Activated CD8-positive, alpha-beta T cell treated with anti-CD3 and anti-CD28 coated beads for 36 hours (primary cell): ENCODE results near the gene REPS1. TPM values are rescaled to one million over a fixed set of nuclear protein-coding genes. Genes with fewer than 3 reads are reported as not detected.
"Not testable (repeated sequence)": the region's sequence is repeated elsewhere in the genome, so short reads cannot be mapped to it uniquely, and the experiment has no call there.

Source experiments
- ATAC-seq: fragments of 200-7000 bp; cut with Tn5 transposase; one replicate; pipeline ENCODE4 v1.10.0; 2021; ENCODE audit warnings: mild to moderate bottlenecking, moderate library complexity
- CTCF ChIA-PET: fragments of 350-600 bp; sonication (Branson Sonifier 250); formaldehyde crosslinking; loops from one replicate; lab custom pipeline; 2021; ENCODE audit warnings: antibody characterized with exemption; lab: Charles Lee
- POLR2A ChIA-PET: fragments of 350-600 bp; sonication (Branson Sonifier 250); formaldehyde crosslinking; loops from one replicate; lab custom pipeline; 2021; ENCODE audit warnings: antibody characterized with exemption; lab: Charles Lee
- DNase-seq: peaks from one replicate; pipeline ENCODE4 v3.0.0-alpha.2; 2020
- H3K27ac Mint-ChIP-seq: one replicate; pipeline ENCODE4 v1.8.0; 2021; ENCODE audit warnings: mild to moderate bottlenecking, mixed read lengths
- H3K27me3 Mint-ChIP-seq: one replicate; pipeline ENCODE4 v1.8.0; 2021; ENCODE audit warnings: mixed read lengths
- H3K36me3 Mint-ChIP-seq: one replicate; pipeline ENCODE4 v1.8.0; 2021; ENCODE audit warnings: low read depth, mixed read lengths
- H3K4me1 Mint-ChIP-seq: one replicate; pipeline ENCODE4 v1.8.0; 2021; ENCODE audit warnings: low read depth, mixed read lengths
- H3K4me3 Mint-ChIP-seq: one replicate; pipeline ENCODE4 v1.8.0; 2021; ENCODE audit warnings: mild to moderate bottlenecking, moderate library complexity, mixed read lengths
- H3K9me3 Mint-ChIP-seq: one replicate; pipeline ENCODE4 v1.8.0; 2021; ENCODE audit warnings: mixed read lengths
- intact Hi-C: fragments of 100-400 bp; cut with micrococcal nuclease; formaldehyde crosslinking; loops from one replicate; pipeline ENCODE4 v1.10.0; 2022
- total RNA-seq, 2 experiments: library from RNA; stranded (reverse); gene quantifications; one replicate each; pipeline ENCODE4 v1.2.3, GENCODE V29; 2021
- TF ChIP-seq, protein P1 (sequence below): fragments of 200-600 bp; IDR thresholded peaks from one replicate; pipeline ENCODE4 v1.8.0; 2022; ENCODE audit warnings: antibody characterized with exemption, mild to moderate bottlenecking

The REPS1 gene
- total RNA-seq, 2 experiments from 2014 or later: 44.9 to 46.6 TPM

DNA sequence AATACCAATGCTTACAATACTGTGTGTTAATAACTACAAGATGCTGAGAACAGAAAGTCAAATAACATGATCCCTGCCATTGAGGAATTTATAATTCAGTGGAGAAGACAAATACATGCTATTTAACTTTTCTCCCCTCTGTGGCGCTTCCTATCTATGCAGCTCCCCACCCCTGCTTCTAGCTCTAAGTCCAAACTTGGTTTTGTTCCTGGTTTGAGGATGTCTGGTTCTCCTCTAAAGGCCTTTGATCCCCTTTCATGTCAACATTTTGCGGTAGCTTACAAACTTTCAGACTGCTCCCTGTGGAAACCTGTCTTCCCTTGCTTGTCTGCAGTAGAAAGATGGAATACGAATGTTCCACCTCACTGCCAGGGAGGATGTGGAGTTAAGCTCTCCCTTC is 18.4 kb upstream of the REPS1 start:
- POLR2A ChIA-PET: no interaction called here

DNA sequence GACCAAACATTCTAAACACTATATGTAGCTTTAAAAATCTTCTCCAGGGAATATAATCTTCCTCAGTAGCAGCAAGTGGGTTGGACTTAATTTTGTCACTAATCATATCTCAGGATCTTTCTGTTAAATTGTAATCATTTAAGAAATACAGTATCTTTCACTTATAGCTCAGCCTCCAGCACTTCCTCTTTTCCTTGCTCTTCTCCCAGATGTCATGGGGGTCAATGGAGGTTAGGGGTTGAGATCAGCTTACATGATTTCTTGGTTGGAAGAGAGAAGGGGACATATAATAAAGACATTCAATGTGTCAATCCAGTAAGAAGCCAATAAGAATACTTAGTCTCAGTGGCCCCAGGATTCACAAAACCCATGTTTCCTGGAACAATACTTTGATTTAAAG is 15.7 kb upstream of the REPS1 start:
- no peak overlapping the region for H3K27ac Mint-ChIP-seq
- H3K27me3 Mint-ChIP-seq: no peaks in the 10 kb centered on the region
- no peaks in the 10 kb centered on the region for H3K36me3 Mint-ChIP-seq
- H3K9me3 Mint-ChIP-seq: no peaks in the 10 kb centered on the region
- intact Hi-C loops: no loop called here
- TF ChIP-seq, protein P1, sequence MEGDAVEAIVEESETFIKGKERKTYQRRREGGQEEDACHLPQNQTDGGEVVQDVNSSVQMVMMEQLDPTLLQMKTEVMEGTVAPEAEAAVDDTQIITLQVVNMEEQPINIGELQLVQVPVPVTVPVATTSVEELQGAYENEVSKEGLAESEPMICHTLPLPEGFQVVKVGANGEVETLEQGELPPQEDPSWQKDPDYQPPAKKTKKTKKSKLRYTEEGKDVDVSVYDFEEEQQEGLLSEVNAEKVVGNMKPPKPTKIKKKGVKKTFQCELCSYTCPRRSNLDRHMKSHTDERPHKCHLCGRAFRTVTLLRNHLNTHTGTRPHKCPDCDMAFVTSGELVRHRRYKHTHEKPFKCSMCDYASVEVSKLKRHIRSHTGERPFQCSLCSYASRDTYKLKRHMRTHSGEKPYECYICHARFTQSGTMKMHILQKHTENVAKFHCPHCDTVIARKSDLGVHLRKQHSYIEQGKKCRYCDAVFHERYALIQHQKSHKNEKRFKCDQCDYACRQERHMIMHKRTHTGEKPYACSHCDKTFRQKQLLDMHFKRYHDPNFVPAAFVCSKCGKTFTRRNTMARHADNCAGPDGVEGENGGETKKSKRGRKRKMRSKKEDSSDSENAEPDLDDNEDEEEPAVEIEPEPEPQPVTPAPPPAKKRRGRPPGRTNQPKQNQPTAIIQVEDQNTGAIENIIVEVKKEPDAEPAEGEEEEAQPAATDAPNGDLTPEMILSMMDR: no peak
- no peak for DNase-seq
- POLR2A ChIA-PET: no interaction called here
- CTCF ChIA-PET: no interaction called here
- no peak overlapping the region for H3K4me3 Mint-ChIP-seq
- no peaks in the 10 kb centered on the region for H3K4me1 Mint-ChIP-seq
- ATAC-seq: no peak

More for the DNA sequence above, 18.4 kb upstream of the REPS1 start:
- intact Hi-C loops: no loop called here
- H3K4me1 Mint-ChIP-seq: no peaks in the 10 kb centered on the region
- ATAC-seq (no peak), DNase-seq (no peak)
- no peak overlapping the region for H3K4me3 Mint-ChIP-seq
- no peaks in the 10 kb centered on the region for H3K36me3 Mint-ChIP-seq
- CTCF ChIA-PET: no interaction called here
- H3K9me3 Mint-ChIP-seq: no peaks in the 10 kb centered on the region
- no peak overlapping the region for H3K27ac Mint-ChIP-seq
- TF ChIP-seq, protein P1: no peak
- H3K27me3 Mint-ChIP-seq: no peaks in the 10 kb centered on the region

DNA sequence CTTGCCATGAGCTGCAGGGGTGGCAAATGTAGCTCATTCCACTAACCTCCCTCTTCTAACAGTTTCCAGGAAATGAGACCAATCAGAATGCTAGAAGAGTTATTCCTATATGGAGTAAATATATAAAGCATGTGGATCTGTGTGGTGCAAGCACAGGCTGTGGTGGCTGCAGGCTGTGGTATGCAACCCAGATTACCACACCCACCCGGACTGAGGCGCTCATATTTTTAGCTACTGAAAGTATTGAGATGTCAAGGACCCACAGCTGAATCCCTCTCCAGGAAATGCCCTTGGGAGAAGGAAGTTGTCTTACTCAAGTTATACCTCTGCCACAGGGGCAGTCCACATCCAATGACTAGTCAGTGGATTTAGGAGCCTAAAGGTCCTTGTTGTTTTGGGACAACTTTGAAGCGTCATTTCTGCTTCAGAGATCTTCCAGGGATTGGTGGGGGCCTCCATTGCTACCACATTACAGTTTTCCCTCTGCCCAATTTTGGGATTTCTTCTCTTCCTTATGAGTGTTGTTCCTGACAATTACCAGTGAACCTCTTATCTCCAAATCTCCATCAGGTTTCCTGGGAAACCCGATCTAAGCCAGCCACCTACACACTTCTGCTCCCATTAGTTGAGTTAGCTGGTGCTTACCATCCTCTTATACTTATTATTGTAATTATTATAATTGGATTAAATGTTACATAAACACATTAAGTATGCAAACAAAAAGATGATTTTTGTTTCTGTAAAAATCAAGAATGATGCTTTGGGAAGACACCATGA is 12.1 kb upstream of the REPS1 start:
- POLR2A ChIA-PET: interaction anchor here (0.7 to 1.1 kb wide), 2 partner anchors 11 to 13 kb away, joined by 3 read pairs; partner anchors contain the start of gene REPS1
- no peak for ATAC-seq
- H3K36me3 Mint-ChIP-seq: no peaks in the 10 kb centered on the region

DNA sequence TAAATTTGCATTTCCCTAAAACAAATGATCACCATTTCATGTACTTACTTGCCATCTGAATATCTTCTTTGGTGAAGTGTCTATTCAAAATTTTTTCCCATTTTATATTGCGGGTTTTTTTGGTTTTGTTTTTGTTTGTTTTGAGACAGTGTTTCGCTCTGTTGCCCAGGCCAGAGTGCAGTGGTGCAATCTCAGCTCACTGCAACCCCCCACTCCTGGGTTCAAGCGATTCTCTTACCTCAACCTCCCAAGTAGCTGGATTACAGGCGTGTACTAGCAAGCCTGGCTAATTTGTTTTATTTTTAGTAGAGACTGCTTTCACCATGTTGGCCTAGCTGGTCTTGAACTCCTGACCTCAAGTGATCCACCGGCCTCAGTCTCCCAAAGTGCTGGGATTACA is 9.1 kb upstream of the REPS1 start:
- Mint-ChIP-seq H3K4me1 (no peaks in the 10 kb centered on the region), H3K4me3 (no peak overlapping the region), H3K36me3 (no peaks in the 10 kb centered on the region), H3K9me3 (no peaks in the 10 kb centered on the region), H3K27ac (no peak overlapping the region), H3K27me3 (no peaks in the 10 kb centered on the region)
- ATAC-seq (no peak), DNase-seq (no peak)
- TF ChIP-seq, protein P1: no peak
- POLR2A ChIA-PET: no interaction called here
- CTCF ChIA-PET: no interaction called here
- intact Hi-C loops: no loop called here

More for the DNA sequence above, 12.1 kb upstream of the REPS1 start:
- H3K4me3 Mint-ChIP-seq: no peak overlapping the region
- intact Hi-C loops: no loop called here
- H3K4me1 Mint-ChIP-seq: no peaks in the 10 kb centered on the region
- H3K9me3 Mint-ChIP-seq: no peaks in the 10 kb centered on the region
- DNase-seq: no peak
- no peak overlapping the region for H3K27ac Mint-ChIP-seq
- TF ChIP-seq, protein P1: no peak
- CTCF ChIA-PET: no interaction called here
- no peaks in the 10 kb centered on the region for H3K27me3 Mint-ChIP-seq

DNA sequence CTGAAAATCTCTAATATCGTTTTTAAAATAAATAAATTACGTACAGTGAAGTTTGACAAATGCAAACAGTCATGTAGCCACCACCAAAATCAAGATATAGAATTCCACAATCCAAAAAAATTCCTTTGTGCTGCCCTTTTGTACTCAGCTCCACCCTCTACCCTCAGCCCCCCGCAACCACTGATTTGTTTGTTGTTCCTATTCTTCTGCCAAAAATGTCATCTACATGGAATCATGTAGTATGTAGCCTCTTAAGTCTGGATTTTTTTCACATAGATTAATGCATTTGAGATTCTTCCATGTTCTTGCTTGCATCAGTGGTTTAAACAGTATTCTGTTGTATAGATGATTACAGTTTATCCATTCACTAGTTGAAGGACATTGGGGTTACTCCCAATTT is 8.5 kb upstream of the REPS1 start:
- no peak overlapping the region for H3K27ac Mint-ChIP-seq
- no peaks in the 10 kb centered on the region for H3K9me3 Mint-ChIP-seq
- H3K27me3 Mint-ChIP-seq: no peaks in the 10 kb centered on the region
- ATAC-seq: no peak
- no peak for DNase-seq
- H3K4me3 Mint-ChIP-seq: no peak overlapping the region
- TF ChIP-seq, protein P1: no peak
- ChIA-PET POLR2A (no interaction called here), CTCF (no interaction called here)
- H3K4me1 Mint-ChIP-seq: no peaks in the 10 kb centered on the region
- no peaks in the 10 kb centered on the region for H3K36me3 Mint-ChIP-seq
- intact Hi-C loops: no loop called here

DNA sequence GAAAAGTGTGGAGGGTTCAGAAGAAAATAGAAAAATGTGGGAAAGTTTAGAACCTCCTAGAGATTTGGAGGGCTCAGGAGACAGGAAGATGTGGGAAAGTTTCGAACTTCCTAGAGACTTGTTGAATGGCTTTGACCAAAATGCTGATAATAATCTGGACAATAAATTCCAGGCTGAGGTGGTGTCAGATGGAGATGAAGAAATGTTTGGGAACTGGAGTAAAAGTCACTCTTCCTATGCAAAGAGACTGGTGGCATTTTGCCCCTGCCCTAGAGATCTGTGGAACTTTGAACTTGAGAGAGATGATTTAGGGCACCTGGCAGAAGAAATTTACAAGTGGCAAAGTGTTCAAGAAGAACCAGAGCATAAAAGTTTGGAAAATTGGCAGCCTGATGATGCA is 5.4 kb upstream of the REPS1 start:
- POLR2A ChIA-PET, H3K27ac Mint-ChIP-seq, H3K9me3 Mint-ChIP-seq, H3K4me1 Mint-ChIP-seq, DNase-seq, CTCF ChIA-PET, H3K4me3 Mint-ChIP-seq, ATAC-seq, H3K27me3 Mint-ChIP-seq, H3K36me3 Mint-ChIP-seq, intact Hi-C loops: not testable (repeated sequence)

DNA sequence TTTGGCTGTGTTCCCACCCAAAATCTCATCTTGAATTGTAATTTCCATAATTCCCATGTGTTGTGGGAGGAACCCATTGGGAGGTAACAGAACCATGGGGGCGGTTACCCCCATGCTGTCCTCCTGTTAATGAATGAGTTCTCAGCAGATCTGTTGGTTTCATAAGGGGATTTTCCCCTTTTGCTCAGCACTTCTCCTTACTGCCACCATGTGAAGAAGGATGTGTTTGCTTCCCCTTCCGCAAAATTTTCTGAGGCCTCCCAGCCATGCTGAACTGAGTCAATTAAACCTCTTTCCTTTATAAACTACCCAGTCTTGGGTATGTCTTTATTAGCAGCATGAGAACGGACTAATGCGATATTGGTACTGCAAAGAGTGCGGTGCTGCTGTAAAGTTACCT is 4.9 kb upstream of the REPS1 start:
- DNase-seq, H3K4me1 Mint-ChIP-seq, H3K4me3 Mint-ChIP-seq, H3K36me3 Mint-ChIP-seq, ATAC-seq, CTCF ChIA-PET, H3K27me3 Mint-ChIP-seq, H3K27ac Mint-ChIP-seq, intact Hi-C loops, H3K9me3 Mint-ChIP-seq, POLR2A ChIA-PET: not testable (repeated sequence)
